HCT116 (cell line): ENCODE measurements around the gene KLHL40.

Experiments
- CTCF ChIP-seq, 3 experiments: fragments of 200-600 bp in 1 of 3; sonication (generic) in 1 of 3; IDR thresholded peaks in 2 of 3; conservative IDR thresholded peaks in 1 of 3; 2 replicates each; pipeline ENCODE4 v1.5.1; 2012 to 2017; ENCODE audit warnings: low read depth in 2 of 3, low read length in 2 of 3, antibody characterized with exemption in 1 of 3, borderline replicate concordance in 1 of 3, control low read depth in 1 of 3, mild to moderate bottlenecking in 1 of 3, mixed read lengths in 1 of 3, mixed run types in 1 of 3, moderate library complexity in 1 of 3; ENCODE audit not compliant: insufficient read depth in 1 of 3
- JUND ChIP-seq: IDR thresholded peaks from 2 replicates; pipeline ENCODE4 v1.6.1; 2012
- POLR2A ChIP-seq: IDR thresholded peaks from 2 replicates; pipeline ENCODE4 v1.7.0; 2011; ENCODE audit warnings: borderline replicate concordance; ENCODE audit not compliant: insufficient read depth, insufficient read length; ENCODE audit errors: extremely low read depth
- ZNF274 ChIP-seq: fragments of 200-500 bp; sonication (Bioruptor generic); IDR thresholded peaks from 2 replicates; pipeline ENCODE4 v1.6.1; 2014; ENCODE audit warnings: mild to moderate bottlenecking, low read depth, low read length, inconsistent platforms

- TF ChIP-seq CTCF (IDR thresholded peaks at IDR 0.05 in 2 of 3, conservative IDR thresholded peaks at IDR 0.05 in 1 of 3; ENCODE audit: borderline replicate concordance in 1 of 3, insufficient read depth in 1 of 3, low read depth in 2 of 3, low read length in 2 of 3): no peak
- TF ChIP-seq JUND: no peak
- TF ChIP-seq ZNF274: no peak
- no peak for TF ChIP-seq POLR2A
These were observed 46.1 kb upstream of the KLHL40 start for GRCh38 chr3:42639192-42639591.
